COLO668 (cell line): ENCODE measurements around the gene CLRN3.

Source experiments
- DNase-seq: peaks from one replicate; lab custom pipeline; 2025; ENCODE audit not compliant: unreplicated experiment; lab: John Stamatoyannopoulos, UW

Gene CLRN3

DNA sequence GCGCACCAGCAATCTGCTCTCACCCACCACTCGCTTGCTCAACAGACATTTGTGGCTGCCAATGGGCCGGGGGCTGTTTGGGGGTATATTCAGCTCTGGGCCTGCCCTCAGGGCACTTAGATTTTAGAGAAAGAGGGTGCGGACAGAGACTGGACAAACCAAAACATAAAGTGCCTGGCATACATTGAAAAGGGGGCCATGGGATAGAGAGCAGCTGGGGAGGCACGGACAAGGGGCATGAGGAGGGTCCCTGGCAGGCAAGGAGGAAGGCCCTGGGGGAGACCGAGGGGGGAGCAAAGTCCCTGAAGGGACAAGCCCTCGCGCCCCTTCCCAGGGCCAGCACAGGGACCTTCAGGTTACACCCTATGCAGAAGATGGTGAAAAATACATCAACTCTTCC lies 43.5 kb downstream of the CLRN3 start:
- no peak for DNase-seq

GRCh38 chr10:127848226-127848625 lies 44.5 kb downstream of the CLRN3 start:
- no peak for DNase-seq

DNA sequence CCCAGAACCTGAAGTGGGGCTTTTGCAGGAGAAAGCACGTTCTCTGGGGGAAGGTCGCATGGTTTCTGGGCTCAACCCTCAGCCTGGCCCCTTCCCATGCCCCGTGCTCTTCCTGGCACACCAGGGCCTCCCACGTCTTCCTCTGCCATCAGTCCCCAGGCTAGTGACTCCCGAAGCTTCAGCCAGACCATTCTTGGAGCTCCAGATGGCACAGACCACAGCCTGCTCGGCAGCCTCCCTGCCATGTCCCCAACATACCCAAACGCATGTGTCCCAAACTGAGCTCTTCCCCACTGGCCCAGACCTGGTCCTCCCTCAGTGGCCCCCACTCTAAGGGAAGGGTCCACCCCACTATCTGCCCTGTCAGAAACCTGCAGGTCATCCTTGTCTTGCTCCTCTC lies 47.0 kb downstream of the CLRN3 start:
- DNase-seq, result no peak

- DNase-seq, result no peak
These were observed 51.9 kb downstream of the CLRN3 start for GRCh38 chr10:127840884-127841283.

GRCh38 chr10:127836966-127837365 lies 55.8 kb downstream of the CLRN3 start:
- no peak for DNase-seq

DNA sequence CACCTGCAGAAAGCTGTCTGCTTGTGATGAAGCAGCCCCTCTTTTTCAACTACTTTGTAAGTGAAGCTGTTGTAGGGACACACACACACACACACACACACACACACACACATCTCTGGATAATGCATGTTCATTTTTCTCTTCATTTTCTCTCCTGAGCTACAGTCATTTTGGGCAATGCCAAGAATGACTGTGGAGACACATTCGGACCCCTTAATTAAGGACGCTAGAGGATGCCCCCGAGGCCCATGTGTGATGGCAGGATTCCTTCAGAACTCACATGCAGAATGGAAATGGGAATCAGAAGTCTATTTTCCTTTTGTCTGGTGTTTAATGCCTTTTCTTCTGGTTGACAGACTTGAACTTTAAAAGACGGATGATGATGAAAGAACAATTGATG lies 56.6 kb downstream of the CLRN3 start:
- no peak for DNase-seq

GRCh38 chr10:127834791-127835190 lies 58.0 kb downstream of the CLRN3 start:
- no peak for DNase-seq

- no peak for DNase-seq
These were observed 58.5 kb downstream of the CLRN3 start for GRCh38 chr10:127834221-127834620.

GRCh38 chr10:127833804-127834203 lies 58.9 kb downstream of the CLRN3 start:
- no peak for DNase-seq

GRCh38 chr10:127832501-127832900 lies 60.2 kb downstream of the CLRN3 start:
- no peak for DNase-seq

GRCh38 chr10:127830414-127830813 lies 62.3 kb downstream of the CLRN3 start:
- no peak for DNase-seq
